ENCODE measurements around the gene ADIPOQ.

GRCh38 chr3:186844908-186845307 is 2.4 kb downstream of the ADIPOQ start:
- TF ChIP-seq, protein P1, sequence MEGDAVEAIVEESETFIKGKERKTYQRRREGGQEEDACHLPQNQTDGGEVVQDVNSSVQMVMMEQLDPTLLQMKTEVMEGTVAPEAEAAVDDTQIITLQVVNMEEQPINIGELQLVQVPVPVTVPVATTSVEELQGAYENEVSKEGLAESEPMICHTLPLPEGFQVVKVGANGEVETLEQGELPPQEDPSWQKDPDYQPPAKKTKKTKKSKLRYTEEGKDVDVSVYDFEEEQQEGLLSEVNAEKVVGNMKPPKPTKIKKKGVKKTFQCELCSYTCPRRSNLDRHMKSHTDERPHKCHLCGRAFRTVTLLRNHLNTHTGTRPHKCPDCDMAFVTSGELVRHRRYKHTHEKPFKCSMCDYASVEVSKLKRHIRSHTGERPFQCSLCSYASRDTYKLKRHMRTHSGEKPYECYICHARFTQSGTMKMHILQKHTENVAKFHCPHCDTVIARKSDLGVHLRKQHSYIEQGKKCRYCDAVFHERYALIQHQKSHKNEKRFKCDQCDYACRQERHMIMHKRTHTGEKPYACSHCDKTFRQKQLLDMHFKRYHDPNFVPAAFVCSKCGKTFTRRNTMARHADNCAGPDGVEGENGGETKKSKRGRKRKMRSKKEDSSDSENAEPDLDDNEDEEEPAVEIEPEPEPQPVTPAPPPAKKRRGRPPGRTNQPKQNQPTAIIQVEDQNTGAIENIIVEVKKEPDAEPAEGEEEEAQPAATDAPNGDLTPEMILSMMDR (IDR thresholded peaks at IDR 0.05): no peak
- no peak for TF ChIP-seq EP300 (IDR thresholded peaks at IDR 0.05)
